WERI-Rb-1 (cell line): ENCODE measurements around the gene MAP4K4.
"Not testable (repeated sequence)": the region's sequence is repeated elsewhere in the genome, so short reads cannot be mapped to it uniquely, and the experiment has no call there.

ENCODE experiments used
- DNase-seq: peaks from one replicate; pipeline ENCODE4 v3.0.0-alpha.2; 2020
- H3K27ac ChIP-seq: fragments of 250-450 bp; sonication (Bioruptor Pico); 2 replicates; pipeline ENCODE4 v1.5.1; 2020; ENCODE audit warnings: mild to moderate bottlenecking, moderate library complexity
- H3K27me3 ChIP-seq: fragments of 250-450 bp; sonication (Bioruptor Pico); 2 replicates; pipeline ENCODE4 v1.5.1; 2021; ENCODE audit warnings: mild to moderate bottlenecking, low read depth, moderate library complexity; ENCODE audit not compliant: insufficient read depth, severe bottlenecking
- H3K36me3 ChIP-seq: fragments of 250-450 bp; sonication (Bioruptor Pico); 2 replicates; pipeline ENCODE4 v1.5.1; 2020; ENCODE audit warnings: mild to moderate bottlenecking, moderate library complexity
- H3K4me3 ChIP-seq: 2 replicates; pipeline ENCODE4 v1.5.1; 2011; ENCODE audit warnings: low read depth, mild to moderate bottlenecking, control low read depth, low read length
- H3K9me3 ChIP-seq: fragments of 250-450 bp; sonication (Bioruptor Pico); 2 replicates; pipeline ENCODE4 v1.5.1; 2021; ENCODE audit warnings: mild to moderate bottlenecking, moderate library complexity; ENCODE audit not compliant: severe bottlenecking
- CTCF ChIP-seq: IDR thresholded peaks from 2 replicates; pipeline ENCODE4 v1.5.1; 2011; ENCODE audit warnings: low read depth, mild to moderate bottlenecking, control low read depth, inconsistent platforms, low read length

MAP4K4 gene

DNA sequence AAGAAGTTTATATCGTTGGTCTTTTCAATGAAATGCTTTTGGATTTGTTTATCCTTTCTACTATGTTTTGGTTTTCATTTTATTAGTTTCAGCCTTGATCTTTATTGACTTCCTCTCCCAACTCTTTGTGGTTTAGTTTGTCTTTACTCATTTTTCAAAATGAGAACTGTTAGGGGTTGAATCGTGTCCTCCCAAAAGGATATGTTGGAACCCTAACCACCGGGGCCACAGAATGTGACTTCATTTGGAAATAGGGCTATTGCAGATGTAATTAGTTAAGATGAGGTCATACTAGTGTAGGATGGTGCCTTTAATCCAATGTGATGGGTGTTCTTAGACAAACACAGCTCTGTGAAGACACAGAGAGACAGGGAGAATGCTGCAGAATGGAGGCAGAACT lies 233.9 kb downstream of the MAP4K4 start:
- no peak overlapping the region for H3K27ac ChIP-seq
- DNase-seq: no peak
- no peaks in the 10 kb centered on the region for H3K36me3 ChIP-seq
- peaks cover 4% of the 10 kb centered on the region for H3K9me3 ChIP-seq
- TF ChIP-seq CTCF: no peak
- H3K4me3 ChIP-seq: no peak overlapping the region
- peaks cover 45% of the 10 kb centered on the region for H3K27me3 ChIP-seq

DNA sequence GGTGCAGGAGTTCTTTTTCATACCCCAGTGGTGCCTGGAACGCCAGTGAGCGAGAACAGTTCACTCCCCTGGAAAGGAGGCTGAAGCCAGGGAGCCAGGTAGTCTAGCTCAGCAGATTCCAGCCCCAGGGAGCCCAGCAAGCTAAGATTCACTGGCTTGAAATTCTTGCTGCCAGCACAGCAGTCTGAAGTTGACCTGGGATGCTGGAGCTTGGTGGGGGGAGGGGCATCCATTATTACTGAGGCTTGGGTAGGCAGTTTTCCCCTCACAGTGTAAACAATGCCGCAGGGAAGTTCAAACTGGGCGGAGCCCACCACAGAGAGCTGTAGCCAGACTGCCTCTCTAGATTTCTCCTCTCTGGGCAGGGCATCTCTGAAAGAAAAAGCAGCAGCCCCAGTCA lies 238.3 kb downstream of the MAP4K4 start:
- H3K9me3 ChIP-seq, H3K36me3 ChIP-seq, H3K4me3 ChIP-seq, DNase-seq, H3K27ac ChIP-seq: not testable (repeated sequence)
- H3K27me3 ChIP-seq: peaks cover 48% of the 10 kb centered on the region

- no peak for DNase-seq
- H3K27me3 ChIP-seq: peaks cover 68% of the 10 kb centered on the region
- no peak for TF ChIP-seq CTCF
- no peaks in the 10 kb centered on the region for H3K9me3 ChIP-seq
- no peak overlapping the region for H3K4me3 ChIP-seq
- H3K27ac ChIP-seq: no peak overlapping the region
- no peaks in the 10 kb centered on the region for H3K36me3 ChIP-seq
These were observed 245.3 kb downstream of the MAP4K4 start for GRCh38 chr2:101942851-101943250.
